Natural killer cell (primary cell): Measurements from ENCODE around the gene SLC22A23. TPM values are rescaled to one million over a fixed set of nuclear protein-coding genes. Genes with fewer than 3 reads are reported as not detected.

Source experiments
- ATAC-seq, 3 donors: fragments of 150-1000 bp in 2 of 3; fragments of 200-7000 bp in 1 of 3; cut with Tn5 transposase; 1 replicate in 1 of 3; 2 replicates in 2 of 3; pipeline ENCODE4 v1.10.0; 2021; ENCODE audit warnings: mild to moderate bottlenecking in 2 of 3, moderate library complexity in 2 of 3
- DNase-seq, 2 donors: peaks; one replicate each; pipeline versions ENCODE4 v3.0.0 to v3.0.0-alpha.2; 2013 to 2021; ENCODE audit warnings: mixed read lengths in 1 of 2
- H3K27ac ChIP-seq: one replicate; pipeline ENCODE4 v1.5.1; 2013; ENCODE audit warnings: mild to moderate bottlenecking, low read length
- H3K27me3 ChIP-seq: one replicate; pipeline ENCODE4 v1.6.1; 2013; ENCODE audit warnings: low read length; ENCODE audit not compliant: control insufficient read depth, insufficient read depth
- H3K36me3 ChIP-seq: one replicate; pipeline ENCODE4 v1.6.1; 2013; ENCODE audit warnings: low read length; ENCODE audit not compliant: control insufficient read depth, insufficient read depth
- H3K4me1 ChIP-seq: one replicate; pipeline ENCODE4 v1.6.1; 2013; ENCODE audit warnings: low read length; ENCODE audit not compliant: control insufficient read depth, insufficient read depth
- H3K4me3 ChIP-seq: one replicate; pipeline ENCODE4 v1.5.1; 2013; ENCODE audit warnings: low read length
- H3K9me3 ChIP-seq: one replicate; pipeline ENCODE4 v1.6.1; 2013; ENCODE audit warnings: low read length; ENCODE audit not compliant: control insufficient read depth, insufficient read depth
- H3K27ac Mint-ChIP-seq, 2 donors: one replicate each; pipeline ENCODE4 v1.8.0; 2022; ENCODE audit warnings: mild to moderate bottlenecking in 2 of 2, mixed read lengths in 2 of 2, moderate library complexity in 1 of 2
- H3K27me3 Mint-ChIP-seq, 2 donors: one replicate each; pipeline ENCODE4 v1.8.0; 2022; ENCODE audit warnings: low read depth in 2 of 2, mixed read lengths in 2 of 2
- H3K36me3 Mint-ChIP-seq: one replicate; pipeline ENCODE4 v1.8.0; 2022; ENCODE audit warnings: mixed read lengths
- H3K4me1 Mint-ChIP-seq, 2 donors: one replicate each; pipeline ENCODE4 v1.8.0; 2022; ENCODE audit warnings: mixed read lengths in 2 of 2
- H3K4me3 Mint-ChIP-seq: one replicate; pipeline ENCODE4 v1.8.0; 2022; ENCODE audit warnings: mild to moderate bottlenecking, moderate library complexity, mixed read lengths
- H3K9me3 Mint-ChIP-seq, 2 donors: one replicate each; pipeline ENCODE4 v1.8.0; 2022; ENCODE audit warnings: mixed read lengths in 2 of 2
- CTCF ChIP-seq: fragments of 200-600 bp; IDR thresholded peaks from one replicate; pipeline ENCODE4 v1.8.0; 2022; ENCODE audit warnings: antibody characterized with exemption
- WGBS: methylation state at CpG from one replicate; pipeline ENCODE4 v1.1.7; 2013; ENCODE audit warnings: missing lambda C conversion rate; ENCODE audit not compliant: insufficient coverage; 5-methylcytosine and 5-hydroxymethylcytosine counted together
- intact Hi-C: fragments of 100-400 bp; cut with micrococcal nuclease; formaldehyde crosslinking; loops from one replicate; pipeline ENCODE4 v1.14.2; 2022
- total RNA-seq, 4 donors: library from RNA; stranded (reverse); fragments of 120-200 nt in 1 of 4; gene quantifications; one replicate each; pipeline versions ENCODE4 v1.2.3 to v1.2.4, GENCODE V29; 2013 to 2022

The SLC22A23 gene
- total RNA-seq, 3 donors from 2014 or later (not counting 1 experiment from before 2014, with no cell fraction given) = 0.24 to 0.79 (median 0.38) TPM

- Mint-ChIP-seq H3K4me3 (no peak overlapping the region), H3K4me1 (no peaks in the 10 kb centered on the region), H3K36me3 (no peaks in the 10 kb centered on the region), H3K9me3 (no peaks in the 10 kb centered on the region), H3K27me3 (peaks cover 2 to 19% of the 10 kb centered on the region in 2 donors), H3K27ac (no peak overlapping the region)
- 62% methylated on average over 5 of the region's 5 CpGs for WGBS
- DNase-seq (no peak), ATAC-seq (no peak)
- Histone ChIP-seq H3K9me3 (no peaks in the 10 kb centered on the region), H3K27me3 (no peaks in the 10 kb centered on the region), H3K4me1 (no peaks in the 10 kb centered on the region), H3K4me3 (no peak overlapping the region), H3K36me3 (no peaks in the 10 kb centered on the region), H3K27ac (no peak overlapping the region)
- intact Hi-C loops = no loop called here
- TF ChIP-seq CTCF = no peak
Observed at GRCh38 chr6:3504354-3504753, 47.5 kb upstream of the SLC22A23 start.

GRCh38 chr6:3501826-3502500 is 45.1 kb upstream of the SLC22A23 start:
- WGBS = 34% methylated on average over 4 of the region's 6 CpGs
- Mint-ChIP-seq H3K27me3 (peaks cover 6 to 28% of the 10 kb centered on the region in 2 donors), H3K27ac (no peak overlapping the region), H3K36me3 (no peaks in the 10 kb centered on the region), H3K4me3 (no peak overlapping the region), H3K4me1 (no peaks in the 10 kb centered on the region), H3K9me3 (no peaks in the 10 kb centered on the region)
- H3K27ac ChIP-seq = no peak overlapping the region
- TF ChIP-seq CTCF = no peak
- H3K36me3 ChIP-seq = no peaks in the 10 kb centered on the region
- H3K27me3 ChIP-seq = no peaks in the 10 kb centered on the region
- no peaks in the 10 kb centered on the region for H3K4me1 ChIP-seq
- H3K9me3 ChIP-seq = no peaks in the 10 kb centered on the region
- ATAC-seq = no peak
- H3K4me3 ChIP-seq = no peak overlapping the region
- intact Hi-C loops = no loop called here
- no peak for DNase-seq

GRCh38 chr6:3500262-3501014 is 43.6 kb upstream of the SLC22A23 start:
- Mint-ChIP-seq H3K27ac (no peak overlapping the region), H3K4me3 (no peak overlapping the region), H3K4me1 (no peaks in the 10 kb centered on the region), H3K36me3 (no peaks in the 10 kb centered on the region), H3K9me3 (no peaks in the 10 kb centered on the region), H3K27me3 (peaks cover 6 to 24% of the 10 kb centered on the region in 2 donors)
- no peak for ATAC-seq
- Histone ChIP-seq H3K27ac (no peak overlapping the region), H3K36me3 (no peaks in the 10 kb centered on the region), H3K4me1 (no peaks in the 10 kb centered on the region), H3K4me3 (no peak overlapping the region), H3K27me3 (no peaks in the 10 kb centered on the region), H3K9me3 (no peaks in the 10 kb centered on the region)
- TF ChIP-seq CTCF = no peak
- 84% methylated on average over 7 of the region's 7 CpGs for WGBS
- no peak for DNase-seq
- intact Hi-C loops = no loop called here
